HG02610 (cell line): ENCODE data around the gene FNBP1.
"Not testable (repeated sequence)": the region's sequence is repeated elsewhere in the genome, so short reads cannot be mapped to it uniquely, and the experiment has no call there.

ENCODE experiments used
- ATAC-seq: cut with Tn5 transposase; IDR thresholded peaks from one replicate; pipeline ENCODE4 v1.9.1; 2021; ENCODE audit warnings: mild to moderate bottlenecking, moderate library complexity; ENCODE audit not compliant: unreplicated experiment

Gene FNBP1

DNA sequence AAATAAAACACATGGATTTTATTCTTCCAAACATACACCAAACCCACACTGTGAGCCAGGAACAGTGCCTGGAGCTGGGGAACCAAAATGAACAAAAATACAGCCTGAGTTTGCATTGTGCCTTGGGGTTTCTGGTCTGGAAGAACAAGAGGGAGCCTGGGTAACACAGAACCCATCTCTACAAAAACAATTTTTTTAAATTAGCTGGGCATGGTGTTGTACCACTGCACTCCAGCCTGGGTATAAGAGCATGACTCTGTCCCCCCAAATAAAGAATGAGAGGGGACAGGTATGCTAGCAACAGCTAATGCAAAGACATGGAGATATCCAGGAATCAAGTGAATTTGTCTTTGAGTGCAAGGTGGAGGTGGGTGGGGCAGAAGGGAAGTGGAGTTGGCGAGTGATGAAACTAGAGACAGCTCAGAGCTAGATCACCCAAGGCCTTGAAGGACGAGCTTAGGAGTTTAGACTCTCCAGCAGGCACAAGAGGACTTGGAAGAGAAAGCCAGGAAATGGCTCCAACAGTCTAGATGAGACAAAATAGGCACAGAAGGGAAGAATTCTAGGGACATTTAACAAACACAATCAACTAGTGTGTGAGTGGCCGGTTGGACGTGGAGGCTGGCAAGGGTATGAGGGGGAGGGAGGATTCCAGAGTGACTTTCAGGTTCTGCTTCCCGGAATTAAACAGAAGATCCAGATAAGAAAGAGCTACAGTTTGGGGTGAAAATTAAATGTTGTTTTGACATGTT, 47.4 kb downstream of the FNBP1 start:
- no peak for ATAC-seq

GRCh38 chr9:129994882-129995281, 48.1 kb downstream of the FNBP1 start:
- no peak for ATAC-seq

DNA sequence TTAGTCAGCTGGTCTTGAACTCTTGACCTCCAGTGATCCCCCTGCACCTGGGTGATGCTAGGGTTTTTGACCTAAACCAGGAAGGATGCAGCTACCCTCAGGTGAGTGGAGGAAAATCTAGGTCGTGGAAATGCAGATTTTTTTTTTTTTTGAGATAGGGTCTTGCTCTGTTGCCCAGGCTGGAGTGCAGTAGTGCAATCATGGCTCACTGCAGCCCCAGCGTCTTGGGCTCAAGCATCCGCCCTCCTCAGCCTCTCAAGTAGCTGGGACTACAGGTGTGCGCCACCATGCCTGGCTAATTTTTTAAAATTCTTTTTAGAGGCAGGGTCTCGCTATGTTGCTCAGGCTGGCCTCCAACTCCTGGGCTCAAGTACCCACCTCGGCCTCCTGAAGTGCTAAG, 51.9 kb downstream of the FNBP1 start:
- not testable (repeated sequence) for ATAC-seq

DNA sequence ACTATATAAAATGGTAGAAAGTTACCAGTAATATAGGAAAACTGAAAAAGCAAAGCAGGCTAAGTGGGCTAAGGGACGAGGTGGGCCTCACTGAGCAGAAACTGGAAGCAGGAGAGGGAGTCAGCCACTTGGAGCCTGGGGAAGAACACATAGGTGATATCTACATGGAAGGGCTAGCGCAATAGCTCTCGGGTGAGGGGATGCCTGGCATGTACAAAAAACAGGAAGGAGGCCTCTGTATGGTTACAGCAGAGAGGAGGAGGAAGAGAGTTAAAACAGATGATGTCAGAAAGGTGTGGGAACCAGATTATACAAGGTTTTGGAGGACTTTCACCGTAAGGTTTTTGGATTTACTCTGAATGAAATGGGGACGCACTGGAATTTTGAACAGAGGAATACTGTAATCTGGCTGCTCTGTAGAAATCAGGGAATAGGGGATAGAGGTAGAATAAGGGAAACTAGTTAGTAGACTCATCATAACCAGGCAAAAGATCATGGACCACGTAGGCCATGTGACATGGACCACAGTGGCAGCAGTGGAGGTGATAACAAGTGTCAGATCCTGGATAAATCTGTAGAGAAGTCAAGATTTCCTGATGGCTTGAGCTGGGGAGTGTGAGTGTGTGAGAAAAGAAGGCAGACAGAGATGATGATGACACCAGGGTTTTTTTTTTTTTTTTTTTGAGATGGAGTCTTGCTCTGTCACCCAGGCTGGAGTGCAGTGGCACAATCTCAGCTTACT, 52.5 kb downstream of the FNBP1 start:
- no peak for ATAC-seq

- ATAC-seq = no peak
These were observed 53.2 kb downstream of the FNBP1 start for GRCh38 chr9:129989740-129990139.

GRCh38 chr9:129989362-129989708, 53.7 kb downstream of the FNBP1 start:
- ATAC-seq = no peak

- peak; percentile 61 for ATAC-seq
These were observed 54.2 kb downstream of the FNBP1 start for GRCh38 chr9:129988607-129989361.

GRCh38 chr9:129987941-129988340, 55.0 kb downstream of the FNBP1 start:
- ATAC-seq = no peak

GRCh38 chr9:129987047-129987446, 55.9 kb downstream of the FNBP1 start:
- ATAC-seq = no peak

DNA sequence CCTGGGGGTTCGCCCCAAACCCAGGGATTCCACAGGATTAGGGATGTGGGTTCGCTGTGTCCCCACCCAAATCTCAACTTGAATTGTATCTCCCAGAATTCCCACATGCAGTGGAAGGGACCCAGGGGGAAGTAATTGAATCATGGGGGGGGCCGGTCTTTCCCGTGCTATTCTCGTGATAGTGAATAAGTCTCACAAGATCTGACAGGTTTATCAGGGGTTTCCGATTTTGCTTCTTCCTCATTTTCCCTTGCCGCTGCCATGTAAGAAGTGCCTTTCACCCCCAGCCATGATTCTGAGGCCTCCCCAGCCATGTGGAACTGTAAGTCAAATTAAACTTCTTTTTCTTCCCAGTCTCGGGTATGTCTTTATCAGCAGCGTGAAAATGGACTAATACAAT, 58.4 kb downstream of the FNBP1 start:
- not testable (repeated sequence) for ATAC-seq

DNA sequence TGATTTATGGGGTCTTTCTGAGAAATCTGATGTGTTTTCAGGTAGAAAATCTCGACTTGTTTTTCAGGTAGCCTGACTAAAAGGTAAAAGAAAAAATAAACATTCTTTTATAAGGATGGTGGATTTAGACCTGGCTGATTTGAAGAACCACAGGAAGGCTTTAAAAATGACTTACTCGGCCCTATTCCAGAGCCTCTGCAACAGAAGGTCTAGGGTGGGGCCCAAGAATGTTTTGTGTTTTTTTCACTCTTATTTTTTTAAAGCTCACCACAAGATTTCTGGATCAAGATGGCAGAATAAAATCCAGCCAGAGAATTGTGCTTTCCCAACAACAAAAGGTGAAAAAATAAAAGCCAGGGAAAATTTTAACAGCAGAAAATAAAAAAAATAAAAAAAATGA, 59.1 kb downstream of the FNBP1 start:
- no peak for ATAC-seq

GRCh38 chr9:129981180-129981907, 61.6 kb downstream of the FNBP1 start:
- ATAC-seq = no peak

DNA sequence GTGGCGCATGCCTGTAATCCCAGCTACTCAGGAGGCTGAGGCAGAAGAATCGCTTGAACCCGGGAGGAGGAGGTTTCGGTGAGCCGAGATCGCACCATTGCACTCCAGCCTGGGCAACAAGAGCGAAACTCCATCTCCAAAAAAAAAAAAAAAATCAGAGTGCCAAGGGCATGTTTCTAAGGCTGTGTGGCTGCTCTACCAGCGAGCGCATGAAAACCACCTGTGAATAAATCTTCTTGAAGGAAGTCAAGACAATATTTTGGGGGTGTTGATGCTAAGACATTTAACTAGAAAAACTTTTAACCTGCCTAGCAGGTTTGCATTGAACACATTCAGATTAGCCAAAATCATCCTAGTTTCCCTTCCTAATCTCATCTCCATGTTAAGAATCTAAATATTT, 62.8 kb downstream of the FNBP1 start:
- ATAC-seq = not testable (repeated sequence)

- ATAC-seq = no peak
These were observed 63.8 kb downstream of the FNBP1 start for GRCh38 chr9:129979071-129979745.

- ATAC-seq = no peak
These were observed 70.2 kb downstream of the FNBP1 start for GRCh38 chr9:129972816-129973215.

DNA sequence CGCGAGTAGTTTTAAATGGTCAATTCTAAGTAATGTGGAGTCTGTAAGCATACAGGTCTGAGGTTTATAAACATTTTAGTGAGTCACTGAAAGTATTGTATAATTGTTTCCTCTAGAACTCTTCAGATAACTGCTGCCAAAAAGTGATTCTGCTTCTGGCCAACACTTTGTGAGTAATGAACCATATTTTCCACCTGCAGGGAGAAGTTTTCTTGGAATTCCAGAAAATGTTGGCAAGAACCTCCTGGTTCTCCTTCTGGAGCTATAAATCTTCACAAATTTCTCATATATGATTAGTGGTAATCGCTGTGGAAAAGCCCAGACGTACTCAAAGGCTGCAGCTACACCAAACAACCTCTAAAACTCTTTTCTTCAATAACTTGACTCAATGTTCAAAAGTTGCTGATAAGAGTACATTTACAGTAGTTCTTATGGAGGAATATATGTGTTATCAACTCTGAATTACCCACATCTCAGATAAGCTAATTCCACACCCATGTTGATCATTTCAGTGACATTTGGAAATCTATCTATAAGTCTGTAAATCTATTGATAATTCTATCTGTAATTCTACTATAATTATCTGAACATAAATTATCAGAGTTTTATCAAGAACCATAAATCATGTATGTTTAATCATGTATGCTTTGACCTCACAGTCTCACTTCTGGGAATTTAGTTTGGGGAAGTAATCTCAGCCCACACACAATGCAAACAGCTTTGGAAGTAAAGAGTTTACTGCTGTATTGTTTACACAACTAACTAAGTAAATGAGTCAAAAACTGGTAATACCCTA, 74.1 kb downstream of the FNBP1 start:
- ATAC-seq = no peak

GRCh38 chr9:129964901-129965734, 77.9 kb downstream of the FNBP1 start:
- ATAC-seq = no peak

DNA sequence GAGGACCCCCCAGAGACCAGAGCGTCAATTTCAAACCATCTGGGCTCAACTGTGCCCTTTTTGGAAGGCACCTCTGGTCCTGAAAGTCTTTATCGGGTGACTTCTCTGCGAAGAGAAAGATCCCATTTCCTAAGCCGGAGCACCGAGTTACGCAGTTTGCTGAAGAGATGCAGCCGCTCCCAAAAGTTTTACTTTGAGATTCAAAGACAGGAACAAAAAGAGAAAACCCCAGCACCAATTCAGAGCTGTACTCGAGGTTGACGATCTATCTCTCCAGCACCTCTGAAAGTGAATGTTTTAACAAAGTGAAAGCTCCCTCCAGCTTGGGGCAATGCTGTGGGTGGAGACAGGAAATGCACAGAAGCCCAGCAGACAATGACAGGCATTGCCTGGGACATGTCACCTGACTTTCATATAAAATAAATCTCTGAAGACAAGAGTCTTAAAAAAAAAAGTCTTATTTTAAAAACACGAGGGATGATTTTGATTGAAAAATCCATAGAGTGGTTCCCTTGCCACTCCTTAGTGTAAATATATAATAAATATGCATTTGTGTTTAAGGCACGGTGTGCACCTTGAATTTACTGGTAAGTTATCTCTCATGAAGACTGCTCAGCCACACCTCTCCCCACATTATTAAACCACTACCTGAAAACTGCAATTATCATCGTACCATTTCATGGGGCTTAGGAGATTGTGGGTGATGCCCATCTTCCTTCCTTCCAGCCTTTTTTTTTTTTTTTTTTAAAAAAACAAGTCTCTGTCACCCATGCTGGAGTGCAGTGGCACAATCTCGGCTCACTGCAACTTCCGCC, 79.9 kb downstream of the FNBP1 start:
- ATAC-seq = peak; percentile 83
